Epithelial cell of esophagus (primary cell): Measurements from ENCODE around the gene LSAMP.

Experiments used
- DNase-seq: peaks from one replicate; pipeline ENCODE4 v3.0.0; 2010; ENCODE audit warnings: low read depth
- H3K4me3 ChIP-seq: 2 replicates; pipeline ENCODE4 v1.5.1; 2011; ENCODE audit warnings: mild to moderate bottlenecking, low read length, control low read depth
- CTCF ChIP-seq: IDR thresholded peaks from 2 replicates; pipeline ENCODE4 v1.5.1; 2011; ENCODE audit warnings: low read depth, mild to moderate bottlenecking, low read length, control low read depth, inconsistent platforms; ENCODE audit not compliant: insufficient read depth; ENCODE audit errors: missing control alignments

The LSAMP gene

GRCh38 chr3:116444819-116445310 is 422 bp downstream of the LSAMP start:
- TF ChIP-seq CTCF: no peak
- no peak overlapping the region for H3K4me3 ChIP-seq
- no peak for DNase-seq

GRCh38 chr3:116444115-116444747 is 1.1 kb downstream of the LSAMP start:
- no peak overlapping the region for H3K4me3 ChIP-seq
- no peak for TF ChIP-seq CTCF
- no peak for DNase-seq

- no peak for DNase-seq
- H3K4me3 ChIP-seq: no peak overlapping the region
- no peak for TF ChIP-seq CTCF
Measured at GRCh38 chr3:116443191-116443661, 2.1 kb downstream of the LSAMP start.

- DNase-seq: no peak
- no peak overlapping the region for H3K4me3 ChIP-seq
- no peak for TF ChIP-seq CTCF
Measured at GRCh38 chr3:116442331-116443021, 2.8 kb downstream of the LSAMP start.

- no peak overlapping the region for H3K4me3 ChIP-seq
- DNase-seq: no peak
- no peak for TF ChIP-seq CTCF
Measured at GRCh38 chr3:116441652-116442051, 3.6 kb downstream of the LSAMP start.

- TF ChIP-seq CTCF: no peak
- peak; percentile 57 for DNase-seq
- H3K4me3 ChIP-seq: no peak overlapping the region
Measured at GRCh38 chr3:116440196-116440595, 5.1 kb downstream of the LSAMP start.
